ENCODE data around the gene ADPRH. TPM values are rescaled to one million over a fixed set of nuclear protein-coding genes. Genes with fewer than 3 reads are reported as not detected.

ADPRH gene
- total and polyA plus RNA-seq, 2 experiments from 2014 or later: 3.6 to 4.8 TPM

DNA sequence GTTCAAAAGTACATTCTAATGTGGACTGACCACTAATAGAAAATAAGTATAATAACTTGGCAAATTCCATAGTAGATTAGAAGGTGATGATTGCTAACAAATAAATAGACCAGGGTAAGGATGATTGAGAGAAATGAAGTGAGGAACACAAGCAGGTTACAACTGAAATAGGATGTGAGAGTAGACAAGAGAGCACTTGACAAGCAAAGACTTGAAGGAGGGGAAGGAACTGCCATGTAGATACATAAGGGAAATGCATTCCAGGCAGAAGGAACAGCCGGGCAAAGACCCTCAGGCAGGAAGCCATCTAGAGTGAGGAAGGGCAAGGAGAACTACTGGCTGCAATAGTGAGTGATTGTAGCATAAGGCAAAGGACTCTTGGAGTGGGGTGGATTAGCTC lies 23.4 kb downstream of the ADPRH start:
- Histone ChIP-seq H3K9me3 (ENCODE audit: low read depth) (no peaks in the 10 kb centered on the region), H3K4me3 (no peak overlapping the region), H3K36me3 (no peaks in the 10 kb centered on the region), H3K4me1 (ENCODE audit: low read depth) (peaks cover 39% of the 10 kb centered on the region), H3K27ac (no peak overlapping the region), H3K27me3 (no peaks in the 10 kb centered on the region)
- TF ChIP-seq, protein P1, sequence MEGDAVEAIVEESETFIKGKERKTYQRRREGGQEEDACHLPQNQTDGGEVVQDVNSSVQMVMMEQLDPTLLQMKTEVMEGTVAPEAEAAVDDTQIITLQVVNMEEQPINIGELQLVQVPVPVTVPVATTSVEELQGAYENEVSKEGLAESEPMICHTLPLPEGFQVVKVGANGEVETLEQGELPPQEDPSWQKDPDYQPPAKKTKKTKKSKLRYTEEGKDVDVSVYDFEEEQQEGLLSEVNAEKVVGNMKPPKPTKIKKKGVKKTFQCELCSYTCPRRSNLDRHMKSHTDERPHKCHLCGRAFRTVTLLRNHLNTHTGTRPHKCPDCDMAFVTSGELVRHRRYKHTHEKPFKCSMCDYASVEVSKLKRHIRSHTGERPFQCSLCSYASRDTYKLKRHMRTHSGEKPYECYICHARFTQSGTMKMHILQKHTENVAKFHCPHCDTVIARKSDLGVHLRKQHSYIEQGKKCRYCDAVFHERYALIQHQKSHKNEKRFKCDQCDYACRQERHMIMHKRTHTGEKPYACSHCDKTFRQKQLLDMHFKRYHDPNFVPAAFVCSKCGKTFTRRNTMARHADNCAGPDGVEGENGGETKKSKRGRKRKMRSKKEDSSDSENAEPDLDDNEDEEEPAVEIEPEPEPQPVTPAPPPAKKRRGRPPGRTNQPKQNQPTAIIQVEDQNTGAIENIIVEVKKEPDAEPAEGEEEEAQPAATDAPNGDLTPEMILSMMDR (IDR thresholded peaks at IDR 0.05; ENCODE audit: low read depth, low read length): no peak
- no peak for DNase-seq (ENCODE audit: low read depth in 1 of 2, low spot score in 1 of 2)

DNA sequence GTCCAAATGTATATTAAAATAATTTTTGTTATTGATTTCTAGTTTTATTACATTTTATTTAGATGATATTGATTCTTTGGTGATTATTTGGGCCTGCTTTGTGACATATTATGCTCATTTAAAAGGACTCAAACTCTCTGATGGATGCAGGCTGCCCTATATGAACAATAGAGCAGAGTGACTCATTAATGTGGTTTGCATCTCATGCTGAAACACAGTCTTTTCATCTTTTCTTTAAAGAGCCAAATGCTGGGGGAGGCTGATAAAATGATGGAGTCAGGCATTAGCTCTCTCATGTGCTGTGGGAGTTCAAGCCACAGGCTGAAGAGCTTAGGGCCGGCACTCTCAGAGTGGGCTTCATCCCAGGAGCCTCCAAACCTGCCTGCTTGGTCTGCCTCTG lies 25.6 kb downstream of the ADPRH start:
- Histone ChIP-seq H3K27ac (no peak overlapping the region), H3K36me3 (no peaks in the 10 kb centered on the region), H3K4me1 (ENCODE audit: low read depth) (peaks cover 32% of the 10 kb centered on the region), H3K27me3 (no peaks in the 10 kb centered on the region), H3K9me3 (ENCODE audit: low read depth) (no peaks in the 10 kb centered on the region), H3K4me3 (no peak overlapping the region)
- TF ChIP-seq, protein P1 (IDR thresholded peaks at IDR 0.05; ENCODE audit: low read depth, low read length): no peak
- peak in 1 of 2 donors; percentile 66 for DNase-seq (ENCODE audit: low read depth in 1 of 2, low spot score in 1 of 2)

DNA sequence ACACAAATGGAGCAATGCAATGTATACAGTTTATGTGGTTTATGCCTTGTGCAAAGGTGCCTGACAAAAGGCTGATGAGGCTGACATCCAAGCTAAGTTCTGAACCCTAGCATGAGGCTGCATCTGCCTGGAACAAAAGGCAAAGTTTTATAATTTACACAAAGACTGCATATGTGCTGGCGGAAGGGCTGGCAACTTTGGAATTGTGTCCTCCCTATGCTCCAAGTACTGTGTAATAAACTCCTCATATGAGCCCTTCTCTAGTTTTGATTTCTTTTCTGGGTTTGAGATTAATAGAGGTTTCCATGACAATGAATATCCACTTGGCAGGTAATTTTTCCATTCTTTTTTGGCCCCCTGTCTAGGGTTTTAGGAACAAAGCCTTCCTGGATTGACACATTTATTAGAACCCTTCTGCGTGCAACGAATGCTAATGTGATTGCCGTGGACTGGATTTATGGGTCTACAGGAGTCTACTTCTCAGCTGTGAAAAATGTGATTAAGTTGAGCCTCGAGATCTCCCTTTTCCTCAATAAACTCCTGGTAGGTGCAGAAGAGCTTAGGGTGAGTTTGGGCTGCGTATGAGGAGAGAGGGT lies 29.2 kb downstream of the ADPRH start:
- TF ChIP-seq, protein P1 (IDR thresholded peaks at IDR 0.05; ENCODE audit: low read depth, low read length): no peak
- H3K4me1 ChIP-seq (ENCODE audit: low read depth): no peaks in the 10 kb centered on the region
- no peak overlapping the region for H3K27ac ChIP-seq

DNA sequence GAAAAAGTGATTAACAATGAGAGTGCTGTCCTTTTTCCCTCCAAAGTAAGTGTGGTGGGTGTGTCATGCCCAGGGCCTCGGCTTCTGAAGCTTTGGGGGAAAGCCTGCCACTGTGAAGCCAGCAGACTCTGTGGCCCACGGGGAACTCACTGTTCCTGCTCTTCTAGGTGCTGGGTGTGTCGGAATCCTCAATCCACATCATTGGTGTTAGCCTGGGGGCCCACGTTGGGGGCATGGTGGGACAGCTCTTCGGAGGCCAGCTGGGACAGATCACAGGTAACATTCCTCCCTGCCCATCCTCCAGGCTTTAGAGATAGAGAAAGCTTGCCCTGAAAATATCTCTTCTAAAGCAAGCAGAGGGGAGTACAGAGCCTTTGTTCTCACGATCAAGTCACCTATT lies 30.0 kb downstream of the ADPRH start:
- H3K27ac ChIP-seq: no peak overlapping the region
- no peak for DNase-seq (ENCODE audit: low read depth in 1 of 2, low spot score in 1 of 2)
- no peaks in the 10 kb centered on the region for H3K4me1 ChIP-seq (ENCODE audit: low read depth)
- no peak overlapping the region for H3K4me3 ChIP-seq
- H3K9me3 ChIP-seq (ENCODE audit: low read depth): no peaks in the 10 kb centered on the region
- no peaks in the 10 kb centered on the region for H3K36me3 ChIP-seq
- TF ChIP-seq, protein P1 (IDR thresholded peaks at IDR 0.05; ENCODE audit: low read depth, low read length): no peak
- no peaks in the 10 kb centered on the region for H3K27me3 ChIP-seq

More for the DNA sequence above, 29.2 kb downstream of the ADPRH start:
- DNase-seq (ENCODE audit: low read depth in 1 of 2, low spot score in 1 of 2): no peak
- Histone ChIP-seq H3K36me3 (no peaks in the 10 kb centered on the region), H3K27me3 (no peaks in the 10 kb centered on the region), H3K9me3 (ENCODE audit: low read depth) (no peaks in the 10 kb centered on the region), H3K4me3 (no peak overlapping the region)

DNA sequence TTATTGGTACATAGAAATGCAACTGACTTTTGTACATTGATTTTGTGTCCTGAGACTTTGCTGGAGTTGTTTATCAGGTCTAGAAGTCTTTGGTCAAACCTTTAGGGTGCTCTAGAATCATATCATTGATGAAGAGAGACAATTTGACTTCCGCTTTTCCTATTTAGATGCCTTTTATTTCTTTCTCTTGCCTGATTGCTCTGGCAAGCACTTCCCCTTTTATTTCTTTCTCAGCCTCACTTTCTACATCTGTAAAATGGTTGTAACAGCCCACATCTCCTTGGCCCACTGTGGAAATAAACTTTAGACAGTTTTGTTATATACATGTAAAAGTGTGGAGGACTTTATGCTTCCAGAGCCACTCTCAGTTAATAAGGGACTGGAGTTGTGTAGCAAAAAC lies 32.4 kb downstream of the ADPRH start:
- no peak for DNase-seq (ENCODE audit: low read depth in 1 of 2, low spot score in 1 of 2)
- no peaks in the 10 kb centered on the region for H3K4me1 ChIP-seq (ENCODE audit: low read depth)
- H3K9me3 ChIP-seq (ENCODE audit: low read depth): no peaks in the 10 kb centered on the region
- H3K36me3 ChIP-seq: no peaks in the 10 kb centered on the region
- H3K27me3 ChIP-seq: no peaks in the 10 kb centered on the region
- TF ChIP-seq, protein P1 (IDR thresholded peaks at IDR 0.05; ENCODE audit: low read depth, low read length): no peak
- no peak overlapping the region for H3K27ac ChIP-seq
- H3K4me3 ChIP-seq: no peak overlapping the region
